ENCODE results near the gene CLCNKB. TPM values are rescaled to one million over a fixed set of nuclear protein-coding genes. Genes with fewer than 3 reads are reported as not detected.

CLCNKB gene
- total RNA-seq, 2 experiments from 2014 or later = not detected

DNA sequence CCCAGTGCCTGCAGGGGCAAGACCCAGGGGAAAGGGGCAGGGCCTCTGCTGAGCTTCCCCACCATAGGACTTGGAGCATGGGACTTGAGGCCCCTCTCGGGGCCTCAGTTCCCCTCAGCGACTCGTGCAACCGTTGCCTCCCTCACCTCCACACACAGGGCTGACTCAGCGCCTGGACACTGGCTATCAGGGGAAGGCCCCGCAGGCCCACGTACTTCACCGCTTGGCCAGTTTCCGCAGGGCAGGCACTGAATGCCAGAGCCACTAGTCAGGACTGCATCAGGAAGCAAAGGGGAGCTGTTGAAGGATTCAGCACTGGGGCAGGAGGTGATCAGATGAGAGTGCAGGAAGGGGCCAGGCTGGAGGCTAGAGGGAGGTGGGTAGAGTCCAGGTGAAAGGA, 45.4 kb downstream of the CLCNKB start:
- no peak overlapping the region for H3K4me3 ChIP-seq (ENCODE audit: low read length)
- no peaks in the 10 kb centered on the region for H3K36me3 Mint-ChIP-seq (ENCODE audit: low read depth)
- intact Hi-C loops (cut with DNase I, micrococcal nuclease) = no loop called here
- H3K27me3 ChIP-seq (ENCODE audit: control insufficient read depth in 1 of 2, insufficient read depth in 2 of 2, low read length in 2 of 2) = no peaks in the 10 kb centered on the region
- no peaks in the 10 kb centered on the region for H3K4me1 ChIP-seq (ENCODE audit: insufficient read depth, low read length)
- no peaks in the 10 kb centered on the region for H3K36me3 ChIP-seq (ENCODE audit: insufficient read depth, low read length)
- no peaks in the 10 kb centered on the region for H3K4me1 Mint-ChIP-seq (ENCODE audit: low read depth)
- H3K4me3 Mint-ChIP-seq = no peak overlapping the region
- no peaks in the 10 kb centered on the region for H3K9me3 ChIP-seq (ENCODE audit: control insufficient read depth in 1 of 2, insufficient read depth in 1 of 2, low read length in 2 of 2)
- H3K9me3 Mint-ChIP-seq = no peaks in the 10 kb centered on the region
- H3K27ac ChIP-seq (ENCODE audit: low read depth in 1 of 2, low read length in 2 of 2) = no peak overlapping the region
- H3K27me3 Mint-ChIP-seq = no peaks in the 10 kb centered on the region
- CTCF ChIA-PET = no interaction called here
- H3K27ac Mint-ChIP-seq = no peak overlapping the region
- TF ChIP-seq, protein P1, sequence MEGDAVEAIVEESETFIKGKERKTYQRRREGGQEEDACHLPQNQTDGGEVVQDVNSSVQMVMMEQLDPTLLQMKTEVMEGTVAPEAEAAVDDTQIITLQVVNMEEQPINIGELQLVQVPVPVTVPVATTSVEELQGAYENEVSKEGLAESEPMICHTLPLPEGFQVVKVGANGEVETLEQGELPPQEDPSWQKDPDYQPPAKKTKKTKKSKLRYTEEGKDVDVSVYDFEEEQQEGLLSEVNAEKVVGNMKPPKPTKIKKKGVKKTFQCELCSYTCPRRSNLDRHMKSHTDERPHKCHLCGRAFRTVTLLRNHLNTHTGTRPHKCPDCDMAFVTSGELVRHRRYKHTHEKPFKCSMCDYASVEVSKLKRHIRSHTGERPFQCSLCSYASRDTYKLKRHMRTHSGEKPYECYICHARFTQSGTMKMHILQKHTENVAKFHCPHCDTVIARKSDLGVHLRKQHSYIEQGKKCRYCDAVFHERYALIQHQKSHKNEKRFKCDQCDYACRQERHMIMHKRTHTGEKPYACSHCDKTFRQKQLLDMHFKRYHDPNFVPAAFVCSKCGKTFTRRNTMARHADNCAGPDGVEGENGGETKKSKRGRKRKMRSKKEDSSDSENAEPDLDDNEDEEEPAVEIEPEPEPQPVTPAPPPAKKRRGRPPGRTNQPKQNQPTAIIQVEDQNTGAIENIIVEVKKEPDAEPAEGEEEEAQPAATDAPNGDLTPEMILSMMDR (IDR thresholded peaks at IDR 0.05) = no peak
- POLR2A ChIA-PET = no interaction called here
- DNase-seq (no peak), ATAC-seq (ENCODE audit: poor library complexity) (no peak)

DNA sequence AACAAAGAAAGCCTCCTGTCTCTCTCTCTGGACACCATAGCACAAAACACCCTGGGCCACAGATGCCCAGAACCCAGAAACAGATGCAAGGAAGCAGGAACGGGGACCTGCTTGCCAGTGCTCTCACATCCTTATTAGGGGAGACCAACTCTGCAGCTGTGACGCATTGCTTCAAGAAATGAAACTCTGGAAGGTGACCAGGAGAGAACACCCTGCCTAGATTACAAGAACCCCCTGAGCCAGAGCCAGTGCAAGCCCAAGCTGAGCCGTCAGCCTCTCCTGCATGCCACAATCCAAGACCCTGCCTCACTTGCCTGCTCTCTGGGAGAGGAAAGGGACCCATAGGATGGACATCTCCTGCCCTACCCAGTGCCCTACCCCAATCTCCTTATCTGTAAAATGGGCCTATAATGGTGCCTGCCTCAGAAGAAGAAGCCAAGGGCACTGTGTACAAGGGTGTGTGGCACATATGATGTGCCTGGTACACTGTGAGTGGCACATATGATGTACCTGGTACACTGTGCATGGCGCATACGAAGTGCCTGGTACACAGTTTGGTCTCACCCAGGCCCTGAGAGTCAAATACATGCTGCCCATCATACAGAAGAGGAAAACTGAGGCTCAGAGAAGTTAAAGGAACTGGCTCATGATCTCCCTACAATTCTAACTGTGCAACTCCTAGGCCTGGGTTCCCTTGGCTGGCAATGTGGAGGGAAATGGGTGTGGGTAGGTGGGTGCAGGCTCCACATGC, 46.7 kb downstream of the CLCNKB start:
- Histone ChIP-seq H3K4me1 (ENCODE audit: insufficient read depth, low read length) (no peaks in the 10 kb centered on the region), H3K27ac (ENCODE audit: low read depth in 1 of 2, low read length in 2 of 2) (no peak overlapping the region), H3K27me3 (ENCODE audit: control insufficient read depth in 1 of 2, insufficient read depth in 2 of 2, low read length in 2 of 2) (no peaks in the 10 kb centered on the region), H3K9me3 (ENCODE audit: control insufficient read depth in 1 of 2, insufficient read depth in 1 of 2, low read length in 2 of 2) (no peaks in the 10 kb centered on the region), H3K36me3 (ENCODE audit: insufficient read depth, low read length) (no peaks in the 10 kb centered on the region), H3K4me3 (ENCODE audit: low read length) (no peak overlapping the region)
- no peaks in the 10 kb centered on the region for H3K36me3 Mint-ChIP-seq (ENCODE audit: low read depth)
- H3K27me3 Mint-ChIP-seq = no peaks in the 10 kb centered on the region
- no peaks in the 10 kb centered on the region for H3K4me1 Mint-ChIP-seq (ENCODE audit: low read depth)
- intact Hi-C loops (cut with DNase I, micrococcal nuclease) = no loop called here
- ChIA-PET POLR2A (interaction anchor here (0.6 kb wide), 1 partner anchor 273 kb away, joined by 6 read pairs; no protein-coding TSS in a partner anchor), CTCF (no interaction called here)
- ATAC-seq (ENCODE audit: poor library complexity) = no peak
- no peak for DNase-seq
- no peaks in the 10 kb centered on the region for H3K9me3 Mint-ChIP-seq
- no peak overlapping the region for H3K27ac Mint-ChIP-seq
- TF ChIP-seq, protein P1 (IDR thresholded peaks at IDR 0.05) = no peak
- H3K4me3 Mint-ChIP-seq = no peak overlapping the region

DNA sequence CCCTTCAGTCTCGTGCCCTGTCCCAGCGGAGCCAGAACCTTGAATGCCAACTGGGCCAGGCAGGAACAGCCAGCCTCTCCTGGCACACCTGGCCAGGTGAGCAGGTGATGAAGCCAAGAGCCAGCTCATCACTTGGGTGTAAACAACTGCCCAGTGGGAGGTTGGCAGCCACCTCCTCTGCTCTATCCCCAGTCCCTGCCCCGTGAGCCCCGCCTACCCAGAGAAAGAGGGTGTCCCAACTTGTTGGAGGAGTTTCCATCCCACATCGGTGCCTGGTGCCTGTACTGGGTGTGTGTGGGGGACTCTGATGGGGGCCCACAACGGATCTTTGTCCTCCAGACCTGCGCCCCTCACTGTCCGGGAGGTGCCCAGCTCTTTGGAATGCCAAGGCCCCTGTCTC, 47.7 kb downstream of the CLCNKB start:
- TF ChIP-seq, protein P1 (IDR thresholded peaks at IDR 0.05) = no peak
- intact Hi-C loops (cut with DNase I, micrococcal nuclease) = no loop called here
- DNase-seq (no peak), ATAC-seq (ENCODE audit: poor library complexity) (no peak)
- CTCF ChIA-PET = no interaction called here
- Mint-ChIP-seq H3K4me1 (ENCODE audit: low read depth) (no peaks in the 10 kb centered on the region), H3K36me3 (ENCODE audit: low read depth) (no peaks in the 10 kb centered on the region), H3K4me3 (no peak overlapping the region), H3K27ac (no peak overlapping the region), H3K27me3 (no peaks in the 10 kb centered on the region), H3K9me3 (no peaks in the 10 kb centered on the region)
- Histone ChIP-seq H3K27ac (ENCODE audit: low read depth in 1 of 2, low read length in 2 of 2) (no peak overlapping the region), H3K27me3 (ENCODE audit: control insufficient read depth in 1 of 2, insufficient read depth in 2 of 2, low read length in 2 of 2) (no peaks in the 10 kb centered on the region), H3K4me1 (ENCODE audit: insufficient read depth, low read length) (no peaks in the 10 kb centered on the region), H3K36me3 (ENCODE audit: insufficient read depth, low read length) (no peaks in the 10 kb centered on the region), H3K4me3 (ENCODE audit: low read length) (no peak overlapping the region), H3K9me3 (ENCODE audit: control insufficient read depth in 1 of 2, insufficient read depth in 1 of 2, low read length in 2 of 2) (no peaks in the 10 kb centered on the region)
- POLR2A ChIA-PET = no interaction called here

Data from CD4-positive, alpha-beta T cell (primary cell).